ENCODE results near the gene AOX1. TPM values are rescaled to one million over a fixed set of nuclear protein-coding genes. Genes with fewer than 3 reads are reported as not detected.

Gene AOX1
- total and polyA plus RNA-seq, 2 experiments from 2014 or later: 1.4 to 5.0 TPM

DNA sequence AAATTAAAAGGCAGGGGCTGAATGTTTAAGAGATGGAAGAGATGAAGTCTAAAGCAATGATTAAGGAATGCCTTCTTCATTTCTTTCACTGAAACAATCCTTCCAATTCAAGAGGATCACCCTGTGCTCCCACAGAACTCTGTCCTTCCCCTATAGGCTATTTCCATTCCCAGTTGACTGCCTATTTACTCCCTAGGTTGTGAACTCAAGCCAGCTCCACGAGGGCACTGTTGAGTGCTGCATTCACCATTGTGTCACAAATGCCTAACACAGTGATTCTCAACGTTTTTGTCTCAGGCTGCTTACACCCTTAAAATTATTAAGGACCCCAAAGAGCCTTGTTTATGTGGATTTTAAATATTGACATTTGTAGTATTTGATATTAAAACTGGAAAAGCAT lies 112.4 kb downstream of the AOX1 start (continued):
- TF ChIP-seq ZNF462 (CRISPR knock-in tag; IDR thresholded peaks at IDR 0.05) (no peak), ZNF114 (CRISPR knock-in tag; IDR thresholded peaks at IDR 0.05) (no peak), ZNF331 (CRISPR knock-in tag; IDR thresholded peaks at IDR 0.05; ENCODE audit: low read depth) (no peak), ETS1 (IDR thresholded peaks at IDR 0.05) (no peak)

DNA sequence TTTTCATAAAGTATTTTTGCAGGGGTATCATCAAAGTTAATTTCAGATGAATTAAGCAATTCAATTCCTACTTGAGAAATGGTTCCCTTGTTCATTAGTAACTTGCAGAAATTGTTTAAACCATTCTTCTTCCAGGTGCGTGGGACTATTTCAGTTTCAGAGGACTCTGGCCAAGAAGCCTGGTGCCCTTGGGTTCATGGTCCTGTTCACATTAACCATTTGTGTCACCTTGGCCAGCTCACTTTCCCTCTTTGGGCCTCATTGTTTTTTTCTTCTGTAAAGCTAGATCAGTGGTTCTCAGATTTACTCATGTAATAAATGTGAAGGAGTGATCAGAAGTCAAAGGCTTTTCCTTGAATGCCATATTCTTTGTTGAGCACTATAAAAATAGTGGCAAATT lies 113.5 kb downstream of the AOX1 start:
- no peak overlapping the region for H3K4me3 Mint-ChIP-seq
- H3K27me3 Mint-ChIP-seq (ENCODE audit: insufficient read depth, low read depth, poor library complexity): no peaks in the 10 kb centered on the region
- H3K4me3 ChIP-seq: no peak overlapping the region
- H3K27me3 ChIP-seq (ENCODE audit: insufficient read depth): no peaks in the 10 kb centered on the region
- no peaks in the 10 kb centered on the region for H3K36me3 ChIP-seq (ENCODE audit: insufficient read depth)
- H3K4me1 Mint-ChIP-seq: peaks cover 8% of the 10 kb centered on the region
- no peak overlapping the region for H3K4me2 ChIP-seq
- H2AFZ ChIP-seq: no peak overlapping the region
- H3K4me1 ChIP-seq (ENCODE audit: insufficient read depth): peaks cover 7% of the 10 kb centered on the region; the same call in 1 of the 2 replicates
- H3F3A ChIP-seq (replicated peaks; ENCODE audit: low read depth): no peaks in the 10 kb centered on the region
- no peaks in the 10 kb centered on the region for H3K9me2 ChIP-seq (ENCODE audit: insufficient read depth)
- H4K20me1 ChIP-seq (replicated peaks; ENCODE audit: insufficient read depth): no peaks in the 10 kb centered on the region
- H3K27ac ChIP-seq (ENCODE audit: low read depth): no peak overlapping the region
- H3K79me2 ChIP-seq (replicated peaks; ENCODE audit: insufficient read depth): no peaks in the 10 kb centered on the region
- H3K27ac Mint-ChIP-seq: no peak overlapping the region
- no peaks in the 10 kb centered on the region for H3K36me3 Mint-ChIP-seq (ENCODE audit: low read depth)
- no peak for DNase-seq (ENCODE audit: low spot score)
- ATAC-seq: no peak
- H3K9me3 Mint-ChIP-seq: no peaks in the 10 kb centered on the region
- TF ChIP-seq EZH2phosphoT487 (IDR thresholded peaks at IDR 0.05; ENCODE audit: unreplicated experiment): no peak
- TF ChIP-seq STAT1 (IDR thresholded peaks at IDR 0.05; ENCODE audit: unreplicated experiment): no peak
- no peak for TF ChIP-seq ZNF114 (CRISPR knock-in tag; IDR thresholded peaks at IDR 0.05)
- no peak for TF ChIP-seq ZNF462 (CRISPR knock-in tag; IDR thresholded peaks at IDR 0.05)

Measured in GM23338 (cell line).